ENCODE measurements around the gene BLID. TPM values are rescaled to one million over a fixed set of nuclear protein-coding genes. Genes with fewer than 3 reads are reported as not detected.

Gene BLID
- total and polyA plus RNA-seq, 2 of the 4 experiments (the other 2 are of a cell fraction): 0.24 to 30.8 TPM

GRCh38 chr11:122093731-122094275 lies 22.2 kb downstream of the BLID start:
- H3K4me2 ChIP-seq (ENCODE audit: low read depth, low read length): peak overlapping the region; percentile 52
- in situ Hi-C loops (cut with MboI; ENCODE audit: low sequenced_read_pairs): no loop called here
- no peaks in the 10 kb centered on the region for H3K9me3 ChIP-seq (ENCODE audit: control insufficient read depth, insufficient read depth, low read length)
- DNase-seq (peak; percentile 83), ATAC-seq (ENCODE audit: low read depth) (peak; percentile 27)
- no TSS peak for BruUV-seq (replicated peaks)
- no peaks in the 10 kb centered on the region for H3K27me3 ChIP-seq (ENCODE audit: control insufficient read depth, insufficient read depth, low read length)
- H3K36me3 ChIP-seq (ENCODE audit: control insufficient read depth, insufficient read depth, low read length): peaks cover 48% of the 10 kb centered on the region
- no peak overlapping the region for H3K56ac ChIP-seq (ENCODE audit: extremely low read depth, insufficient read depth, low read length)
- no peak overlapping the region for H2BK20ac ChIP-seq (ENCODE audit: low read depth, low read length)
- peaks cover 8 to 26% of the 10 kb centered on the region in 2 experiments for H3K79me1 ChIP-seq (ENCODE audit: low read depth in 1 of 2, low read length in 2 of 2)
- no peak overlapping the region for H3K18ac ChIP-seq (ENCODE audit: low read depth, low read length)
- no peak overlapping the region for H2AK5ac ChIP-seq (ENCODE audit: low read depth, low read length)
- peak overlapping the region; percentile 27 for H2BK5ac ChIP-seq (ENCODE audit: low read depth, low read length, poor library complexity, severe bottlenecking)
- dilution Hi-C loops (cut with HindIII; ENCODE audit: low sequenced_read_pairs, unreplicated experiment): no loop called here
- WGBS, 2 experiments (ENCODE audit: extremely low coverage in 2 of 2, insufficient read length in 1 of 2): no CpG with 5 or more reads among the region's 5 CpGs
- intact Hi-C loops (cut with micrococcal nuclease): no loop called here
- H3K4me3 ChIP-seq (ENCODE audit: insufficient read depth, low read depth, low read length): no peak overlapping the region
- H4K91ac ChIP-seq (ENCODE audit: insufficient read depth, low read depth, low read length): no peak overlapping the region
- no peak overlapping the region for H2BK120ac ChIP-seq (ENCODE audit: low read depth, low read length)
- ChIA-PET POLR2A (ENCODE audit: unreplicated experiment) (no interaction called here), CTCF (no interaction called here)
- H4K20me1 ChIP-seq (ENCODE audit: insufficient read depth, low read length): peaks cover 78% of the 10 kb centered on the region
- H3K27ac ChIP-seq (ENCODE audit: insufficient read depth, low read length): peak overlapping the region; percentile 11; the same call in 1 of the 2 replicates
- peak overlapping the region; percentile 3; the same call in 1 of the 2 replicates for H3K23ac ChIP-seq (ENCODE audit: low read depth, low read length)
- H3K14ac ChIP-seq (replicated peaks; ENCODE audit: low read depth, low read length): no peak overlapping the region; the same call in 1 of the 2 replicates
- peaks cover 8% of the 10 kb centered on the region for H3K9me1 ChIP-seq (ENCODE audit: insufficient read depth, low read length)
- no peak overlapping the region for H2BK15ac ChIP-seq (ENCODE audit: low read depth, low read length)
- no peak overlapping the region for H2AK9ac ChIP-seq (replicated peaks; ENCODE audit: low read depth, low read length, poor library complexity)
- H3K9ac ChIP-seq (ENCODE audit: low read depth, low read length): no peak overlapping the region
- no peak overlapping the region for H3K4ac ChIP-seq (ENCODE audit: low read depth, low read length)
- no peak overlapping the region for H4K8ac ChIP-seq (ENCODE audit: low read depth in 2 of 2, low read length in 2 of 2)
- peaks cover 12% of the 10 kb centered on the region for H3K4me1 ChIP-seq (ENCODE audit: control insufficient read depth, insufficient read depth, low read length)
- H2AFZ ChIP-seq (replicated peaks; ENCODE audit: low read length, poor library complexity): no peak overlapping the region
- TF ChIP-seq CEBPB (IDR thresholded peaks at IDR 0.05; ENCODE audit: low read depth, low read length): no peak
- peak; percentile 74 for TF ChIP-seq FOS (IDR thresholded peaks at IDR 0.05; ENCODE audit: low read depth, low read length)
- TF ChIP-seq RAD21 (IDR thresholded peaks at IDR 0.05; ENCODE audit: low read length): no peak
- TF ChIP-seq POLR2A (IDR thresholded peaks at IDR 0.05; ENCODE audit: low read depth, low read length): no peak
- TF ChIP-seq MXI1 (IDR thresholded peaks at IDR 0.05; ENCODE audit: borderline replicate concordance, low read depth, low read length): no peak
- no peak overlapping the region for H4K5ac ChIP-seq (ENCODE audit: low read depth, low read length)
